ENCODE data around the gene MIX23.

The MIX23 gene

DNA sequence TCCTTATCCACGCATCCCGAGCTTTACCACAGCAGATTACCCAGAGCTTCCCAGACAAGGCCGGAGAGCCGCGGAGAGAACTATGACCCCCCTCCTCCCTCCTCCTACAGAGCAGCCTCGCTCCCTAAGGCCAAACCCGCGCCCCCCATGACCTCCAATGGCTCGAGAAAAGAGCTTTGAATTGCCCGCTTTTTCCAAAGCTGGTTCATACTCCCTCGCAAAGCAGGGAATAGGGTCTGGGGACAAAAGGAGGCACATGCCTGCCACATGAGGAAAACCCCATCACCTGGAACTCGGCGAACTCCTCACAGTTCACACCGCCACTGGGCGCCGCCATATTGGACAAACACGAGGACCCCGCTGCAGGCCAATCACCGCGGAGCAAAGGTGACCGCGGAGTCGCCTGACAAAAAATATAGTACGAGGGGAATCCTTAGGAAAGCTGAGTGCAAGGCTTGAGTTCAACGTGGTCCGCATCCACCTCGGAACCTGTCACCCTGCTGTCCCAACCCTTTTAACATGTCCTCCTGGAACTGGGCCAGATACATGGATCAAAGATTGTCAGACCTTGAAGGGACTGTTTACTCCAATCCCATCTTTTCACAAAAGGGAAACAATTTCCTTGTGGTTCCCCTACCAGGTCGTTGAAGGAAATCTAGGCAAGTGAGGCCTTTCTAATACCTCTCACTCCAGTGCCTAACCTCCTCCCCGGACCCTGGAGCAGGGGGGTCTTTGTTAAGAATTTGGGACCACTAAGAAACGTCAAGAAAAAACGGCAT, at the start of gene MIX23:
TSS of gene MIX23 (minus strand) at position 344 of the 779 bp plus-strand sequence. CDS start at position 337, 7 bp downstream.
- DNase-seq, result peak; percentile 86

DNA sequence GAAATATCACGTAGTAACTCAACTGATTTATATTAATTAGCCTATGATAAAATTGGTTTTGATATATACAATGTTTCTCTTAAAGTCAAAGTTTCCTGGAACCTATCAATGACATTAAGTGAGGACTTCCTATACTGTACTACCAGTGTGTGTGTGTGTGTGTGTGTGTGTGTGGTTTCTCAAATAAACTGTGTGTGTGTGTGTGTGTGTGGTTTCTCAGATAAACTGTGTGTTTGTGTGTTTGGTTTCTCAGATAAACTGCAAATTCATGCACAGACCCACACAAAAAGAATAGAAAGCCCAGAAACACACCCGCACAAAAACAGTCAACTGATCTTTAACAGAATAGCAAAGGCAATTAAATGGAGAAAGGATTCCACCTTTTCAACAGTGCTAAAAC, 47.3 kb upstream of the MIX23 start:
- no peak for DNase-seq

DNA sequence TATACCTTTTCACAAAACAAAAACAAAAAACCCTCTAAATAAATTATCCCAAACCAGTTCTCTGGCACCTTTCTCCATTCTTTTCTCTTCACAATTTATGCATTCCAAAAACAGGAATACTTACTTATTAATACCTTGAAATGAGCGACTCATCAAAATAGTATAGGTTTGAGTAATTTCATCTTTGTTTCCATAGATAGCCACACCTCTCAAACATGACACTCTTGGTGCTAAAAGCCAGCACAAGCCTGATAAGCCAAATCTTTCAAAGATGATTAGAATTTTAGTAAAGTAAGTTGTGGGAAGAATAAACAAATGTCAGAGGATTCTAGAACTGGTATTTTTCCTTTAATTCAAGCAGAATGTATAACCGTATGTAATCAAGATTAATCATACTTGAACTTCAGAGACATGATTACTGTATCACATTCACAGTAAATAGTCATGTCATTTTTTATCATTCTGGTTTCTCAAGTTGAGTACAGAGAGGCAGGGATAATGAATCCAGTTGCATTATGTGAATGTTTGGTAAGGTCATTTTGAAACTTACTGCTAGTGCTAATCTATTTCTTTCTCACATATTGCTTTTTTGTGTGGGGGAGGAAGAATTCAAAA, 44.9 kb upstream of the MIX23 start:
- DNase-seq, result no peak

DNA sequence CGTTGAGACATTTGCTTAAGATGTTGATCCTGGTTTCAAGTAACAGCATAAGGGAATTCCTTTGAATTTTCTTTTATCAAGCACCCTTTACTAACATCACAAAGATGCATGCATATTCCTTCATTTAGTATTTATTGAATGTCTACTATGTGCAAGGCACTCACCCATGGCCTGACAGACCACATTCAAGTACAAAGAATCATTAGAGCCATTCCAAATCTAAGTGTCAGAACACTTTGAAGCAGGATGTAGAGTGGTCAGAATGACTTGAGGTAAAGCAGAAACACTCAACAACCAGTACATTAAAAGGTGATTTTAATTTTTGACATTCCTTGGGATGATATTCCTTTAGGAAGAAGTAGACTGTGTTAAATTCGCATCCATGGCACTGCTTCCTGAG, 38.8 kb upstream of the MIX23 start:
- no peak for DNase-seq

DNA sequence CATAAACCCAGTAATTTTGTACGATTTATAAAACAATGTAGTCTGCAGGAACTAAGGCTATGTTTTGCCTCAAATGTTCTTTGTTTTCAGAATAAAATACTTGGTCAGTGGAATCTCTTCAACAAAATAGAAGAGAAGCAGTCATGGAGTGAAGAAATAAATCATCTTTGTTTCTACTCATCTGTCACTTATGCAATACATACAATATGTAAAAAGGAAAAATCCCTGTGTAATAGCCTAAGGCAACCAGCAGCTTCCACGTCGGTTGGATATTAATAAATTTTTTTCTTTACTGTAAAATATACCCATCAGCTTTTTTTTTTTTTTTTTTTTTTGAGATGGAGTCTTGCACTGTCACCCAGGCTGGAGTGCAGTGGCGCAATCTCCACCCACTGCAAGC, 38.1 kb upstream of the MIX23 start:
- no peak for DNase-seq

DNA sequence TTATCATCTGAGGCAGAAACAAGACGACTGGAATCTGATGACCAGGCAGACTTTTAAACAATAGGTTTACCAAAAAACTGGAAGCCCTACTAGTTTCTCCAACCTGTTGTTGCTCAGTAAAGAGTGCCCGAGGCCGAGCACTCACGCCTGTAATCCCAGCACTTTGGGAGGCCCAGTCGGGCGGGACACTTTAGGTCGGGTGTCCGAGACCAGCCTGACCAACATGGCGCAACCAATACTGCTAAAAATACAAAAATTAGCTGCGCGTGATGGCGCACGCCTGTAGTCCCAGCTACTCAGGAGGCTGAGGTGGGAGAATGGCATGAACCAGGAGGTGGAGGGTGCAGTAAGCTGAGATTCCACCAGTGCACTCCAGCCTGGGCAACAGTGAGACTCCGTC, 33.9 kb upstream of the MIX23 start:
- no peak for DNase-seq

DNA sequence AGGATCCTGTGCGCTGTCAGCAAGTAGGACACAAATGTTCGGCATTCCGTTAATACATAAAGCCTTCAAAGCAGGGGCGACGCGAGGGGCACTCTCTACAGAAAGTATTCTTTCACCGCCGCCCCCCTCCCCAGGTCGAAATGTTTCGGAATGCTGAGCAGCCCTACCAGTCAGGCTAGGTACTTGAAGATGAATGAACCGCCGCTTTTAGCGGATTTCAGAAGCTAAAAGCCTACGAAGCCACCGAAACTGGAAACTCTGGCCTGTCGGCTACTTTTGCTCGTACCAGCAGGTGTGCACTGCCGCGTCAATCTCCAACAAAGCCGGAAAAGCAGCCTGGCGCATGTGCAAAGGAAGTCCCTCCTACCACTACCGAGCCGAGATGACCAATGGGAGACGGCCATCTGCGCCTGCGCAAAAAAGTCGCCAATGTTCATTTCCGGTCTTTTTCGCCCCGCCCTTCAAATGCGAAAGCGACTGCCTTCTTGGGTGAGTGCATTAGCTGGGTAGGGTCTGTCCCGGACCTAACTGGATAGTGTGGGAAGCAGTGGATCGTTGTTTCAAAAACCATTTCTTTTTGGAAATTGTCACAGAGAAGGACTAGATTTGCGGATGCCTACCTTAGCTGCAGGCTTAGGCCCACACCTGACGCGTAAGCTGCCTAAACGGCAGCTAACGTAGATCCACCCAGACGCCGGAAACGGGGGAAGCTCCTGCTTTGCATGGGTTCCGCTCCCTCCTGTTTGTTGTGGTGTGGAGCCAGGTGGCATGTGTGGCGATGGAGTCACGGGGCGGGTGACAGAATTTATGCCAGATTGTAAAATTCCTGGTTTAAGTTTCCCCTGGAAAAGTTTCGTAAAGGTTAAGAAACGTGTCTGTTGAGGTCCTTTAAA, 33.0 kb upstream of the MIX23 start, which contains the start of gene WDR5B:
TSS of gene WDR5B (minus strand) at position 301 of the 893 bp plus-strand sequence. CDS start 534 bp downstream, outside the sequence.
- peak; percentile 97 for DNase-seq

DNA sequence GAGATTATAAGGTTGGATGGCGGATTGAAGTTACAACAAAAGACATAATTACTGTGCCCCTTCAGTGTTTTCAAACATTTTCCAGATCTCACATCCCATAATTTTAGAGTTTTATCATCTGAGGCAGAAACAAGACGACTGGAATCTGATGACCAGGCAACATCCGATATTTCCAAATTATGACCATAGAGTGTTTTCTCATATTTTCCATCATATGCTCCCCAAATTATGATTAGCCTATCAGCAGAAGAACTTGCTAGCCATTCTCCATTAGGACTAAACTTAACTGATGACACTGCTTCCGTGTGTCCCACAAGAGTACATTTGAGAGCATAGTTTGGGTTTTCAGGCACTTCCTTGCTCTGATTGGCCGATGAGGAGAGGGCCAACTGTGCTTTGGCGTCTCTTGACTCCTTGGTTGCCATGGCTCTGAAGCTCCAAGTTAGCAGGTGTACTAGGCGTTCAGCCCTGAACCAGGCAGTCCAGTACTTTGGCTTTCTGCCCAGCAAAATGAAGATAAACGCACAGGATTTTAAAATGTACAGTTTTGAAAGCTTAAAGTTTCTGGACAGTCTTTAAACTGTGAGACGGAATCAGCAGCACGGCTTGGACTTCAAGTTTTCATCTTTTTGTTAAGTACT, 32.2 kb upstream of the MIX23 start:
- DNase-seq, result peak; percentile 26

DNA sequence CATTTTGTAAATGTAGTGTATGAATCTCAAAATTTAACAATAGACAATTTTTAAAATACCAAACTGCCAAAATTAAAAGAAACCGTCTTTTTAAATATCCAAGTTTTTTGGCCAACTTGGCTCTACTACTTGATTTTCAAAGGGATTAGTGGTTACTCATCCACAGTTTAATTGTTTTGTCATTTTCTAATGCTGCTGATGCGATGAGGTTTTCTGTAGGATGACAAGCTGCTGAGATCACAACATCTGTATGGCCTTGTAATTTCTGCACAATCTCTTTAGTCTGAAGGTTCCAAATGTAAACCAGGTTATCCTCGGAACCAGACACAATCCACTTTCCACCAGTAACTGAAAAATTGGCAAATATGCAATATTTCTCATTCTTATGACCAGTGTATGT, 31.4 kb upstream of the MIX23 start:
- no peak for DNase-seq

DNA sequence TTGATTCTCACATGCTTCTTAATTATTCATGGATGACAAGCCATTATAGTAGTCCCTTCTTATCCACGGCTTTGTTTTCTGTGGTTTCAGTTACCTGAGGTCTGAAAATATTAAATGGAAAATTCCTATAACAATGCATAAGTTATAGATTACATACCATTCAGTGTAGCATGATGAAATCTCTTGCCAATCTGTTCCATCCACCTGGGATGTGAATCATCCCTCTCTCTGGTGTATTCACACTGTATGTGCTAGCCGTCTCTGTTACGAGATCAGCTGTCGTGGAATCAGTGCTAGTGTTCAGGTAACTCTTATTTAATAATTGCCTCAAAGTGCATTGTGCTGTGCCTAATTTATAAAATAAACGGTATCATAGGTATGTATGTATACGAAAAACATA, 27.6 kb upstream of the MIX23 start:
- no peak for DNase-seq

DNA sequence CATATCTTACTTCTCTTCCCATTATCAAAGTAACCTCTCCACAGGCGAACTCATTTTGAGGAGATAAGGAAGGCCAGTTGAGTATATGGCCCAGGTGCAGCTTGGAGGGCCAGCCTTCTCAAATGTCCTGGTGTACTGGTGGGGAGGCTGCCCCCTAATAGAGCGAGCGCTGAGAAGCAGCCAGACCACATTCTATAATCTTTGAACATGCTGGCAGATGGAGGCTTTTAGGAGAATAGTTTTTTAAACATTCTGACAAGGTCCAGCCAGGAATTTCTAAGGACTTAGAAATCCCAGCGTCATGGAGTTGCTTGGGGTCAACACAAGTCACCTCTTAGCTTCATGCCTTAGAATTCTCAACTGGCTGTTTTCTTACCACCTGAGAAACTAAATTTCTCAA, 27.1 kb upstream of the MIX23 start:
- no peak for DNase-seq

DNA sequence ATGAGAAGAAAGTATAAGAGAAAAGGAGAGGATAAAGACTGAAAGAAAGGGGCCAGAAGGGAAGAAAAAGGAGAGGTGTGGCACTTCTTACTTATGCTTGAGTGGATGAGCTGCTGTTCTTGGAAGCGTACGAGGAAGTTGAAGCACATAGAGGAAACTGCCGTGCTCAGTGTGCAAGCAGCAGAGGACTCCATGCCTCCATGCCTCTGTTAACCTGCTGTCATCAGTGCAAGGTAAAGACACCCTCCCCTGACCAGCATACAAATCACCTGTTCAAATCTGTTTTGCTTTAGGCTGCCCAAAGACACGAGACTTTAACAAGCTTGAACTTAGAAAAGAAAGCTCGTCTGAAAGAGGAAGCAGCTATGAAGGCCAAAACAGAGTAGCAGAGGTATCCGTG, 26.4 kb upstream of the MIX23 start:
- no peak for DNase-seq

DNA sequence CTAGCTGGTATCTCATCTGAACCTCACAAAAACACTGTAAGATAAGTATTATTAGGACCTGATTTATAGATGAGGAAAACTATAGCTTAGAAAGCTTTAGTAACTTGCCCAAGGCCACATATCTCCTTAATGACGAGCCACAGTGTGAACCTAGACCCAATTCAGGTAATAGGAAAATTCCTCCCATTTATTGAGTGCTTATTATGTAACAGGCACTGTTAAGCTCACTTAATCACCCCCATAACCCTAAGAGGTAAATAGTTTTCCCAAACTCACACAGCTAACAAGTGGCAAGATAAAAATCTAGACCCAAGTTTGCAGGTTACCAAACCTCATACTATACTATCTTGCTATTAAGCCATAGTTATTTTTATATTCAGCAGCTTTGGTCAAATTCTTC, 24.9 kb upstream of the MIX23 start:
- no peak for DNase-seq

DNA sequence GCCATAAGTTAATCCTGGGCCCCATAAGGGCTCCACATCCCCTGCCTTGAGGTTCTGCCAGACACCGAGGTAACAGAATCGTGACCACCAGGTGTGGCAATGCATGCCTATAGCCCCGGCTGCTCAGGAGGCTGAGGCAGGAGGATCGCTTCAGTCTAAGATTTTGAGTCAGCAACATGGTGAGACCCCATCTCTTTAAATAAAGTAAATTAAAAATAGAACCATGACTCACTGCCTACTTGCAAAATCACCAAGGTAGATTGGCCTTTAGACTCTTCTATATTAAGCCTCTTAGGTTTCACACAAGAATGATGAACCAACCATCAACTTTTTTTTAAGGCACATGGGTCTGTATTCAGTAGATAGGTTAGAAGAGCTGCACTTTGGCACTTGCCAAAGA, 23.2 kb upstream of the MIX23 start:
- DNase-seq, result no peak

DNA sequence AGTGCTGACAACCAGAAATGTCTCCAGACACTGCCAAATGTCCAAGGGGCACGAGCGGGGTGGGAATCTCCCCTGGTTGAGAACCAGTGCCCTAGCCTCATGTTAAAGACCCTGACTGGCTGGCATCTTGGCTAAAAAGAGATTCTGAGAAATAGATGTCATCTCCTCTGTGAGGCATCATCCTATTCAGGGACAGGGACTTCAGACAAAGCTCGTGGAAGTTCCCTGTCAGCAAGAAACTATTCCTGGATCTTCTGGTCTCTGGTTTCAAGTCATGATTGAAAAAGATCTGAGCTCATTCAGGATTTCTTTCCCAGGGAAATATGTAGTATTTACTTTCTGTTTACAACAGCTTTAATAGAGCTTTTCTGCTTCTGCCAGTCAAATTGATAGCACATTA, 22.0 kb upstream of the MIX23 start:
- DNase-seq, result no peak

DNA sequence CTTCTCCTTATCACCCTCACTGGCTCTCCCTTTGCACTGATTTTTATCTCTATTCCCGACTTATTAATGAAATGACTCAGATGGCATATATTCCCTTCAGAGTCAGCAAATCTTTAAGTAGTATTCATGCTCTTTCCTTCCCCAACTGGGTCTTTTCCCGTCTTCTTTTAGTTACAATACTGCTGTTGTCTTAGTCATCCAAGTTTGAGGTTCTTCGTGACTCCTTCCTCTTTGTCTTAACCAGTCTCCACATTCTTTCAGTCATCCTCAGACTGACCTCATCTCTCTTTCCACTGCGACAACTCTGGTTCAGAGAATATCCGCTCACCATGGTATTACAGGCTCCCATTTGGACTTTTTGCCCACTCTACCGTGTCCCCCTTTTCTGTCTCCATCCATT, 20.5 kb upstream of the MIX23 start:
- peak; percentile 55 for DNase-seq

DNA sequence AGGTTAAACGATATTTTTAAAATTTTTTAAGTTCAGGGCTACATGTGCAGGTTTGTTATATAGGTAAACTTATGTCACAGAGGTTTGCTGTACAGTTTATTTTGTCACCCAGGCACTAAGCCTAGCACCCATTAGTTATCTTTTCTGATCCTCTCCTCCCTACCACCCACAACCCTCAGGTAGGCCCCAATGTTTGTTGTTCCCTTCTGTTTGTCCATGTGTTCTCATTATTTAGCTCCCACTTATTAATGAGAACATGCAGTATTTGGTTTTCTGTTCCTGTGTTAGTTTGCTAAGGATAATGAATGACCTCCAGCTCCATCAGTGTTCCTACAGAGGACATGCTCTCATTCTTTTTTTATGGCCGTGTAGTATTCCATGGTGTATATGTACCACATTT, 15.9 kb upstream of the MIX23 start:
- DNase-seq, result no peak

DNA sequence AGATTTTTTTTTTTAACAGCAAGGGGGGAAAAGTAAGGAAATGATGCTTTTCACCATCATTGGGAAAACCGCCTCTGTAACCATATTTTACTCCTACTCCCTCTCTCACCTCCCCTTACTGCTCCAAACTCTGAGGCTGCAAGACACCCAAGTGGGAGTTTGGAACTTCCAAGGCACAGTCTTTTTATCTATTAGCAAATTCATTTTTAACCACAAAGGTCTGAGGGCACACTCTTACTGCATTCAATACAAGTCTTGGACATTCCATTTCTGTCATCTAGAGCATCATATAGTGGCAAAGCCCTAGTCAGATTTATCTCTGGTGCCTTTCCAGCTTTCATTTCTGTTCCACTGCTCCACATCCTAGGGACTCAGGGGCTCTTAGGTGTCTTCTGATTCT, 14.2 kb upstream of the MIX23 start:
- DNase-seq, result no peak

DNA sequence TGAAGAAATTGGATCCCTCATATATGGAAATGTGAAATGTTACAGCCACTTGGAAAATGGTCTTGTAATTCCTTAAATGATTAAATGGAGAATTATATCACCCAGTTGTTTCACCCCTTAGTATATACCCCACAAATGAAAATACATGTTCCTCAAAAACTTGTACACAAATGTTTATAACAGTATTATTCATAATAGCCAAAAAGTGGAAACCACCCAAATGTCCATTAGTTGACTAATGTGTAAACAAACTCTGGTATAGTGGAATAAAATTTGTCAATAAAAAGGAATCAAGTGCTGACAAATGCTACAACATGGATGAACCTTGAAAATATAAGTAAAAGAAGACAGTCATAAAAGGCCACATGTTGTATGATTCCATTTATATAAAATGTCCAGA, 13.5 kb upstream of the MIX23 start:
- no peak for DNase-seq

DNA sequence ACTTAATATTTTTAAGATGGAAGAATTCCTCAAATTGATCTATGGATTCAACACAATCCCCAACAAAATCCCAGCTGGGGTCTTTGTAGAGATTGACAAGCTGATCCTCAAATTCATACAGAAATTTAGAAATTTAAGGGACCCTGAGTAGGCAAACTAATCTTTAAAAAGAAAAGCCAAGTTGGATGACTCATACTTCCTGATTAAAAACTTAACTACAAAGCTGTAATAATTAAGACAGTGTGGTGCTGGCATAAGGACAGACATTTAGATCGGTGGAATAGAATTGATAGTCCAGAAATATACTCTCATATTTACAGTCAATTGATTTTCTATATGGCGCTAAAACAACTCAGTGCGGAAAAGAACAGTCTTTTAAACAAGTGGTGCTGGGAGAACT, 12.6 kb upstream of the MIX23 start:
- DNase-seq, result no peak

DNA sequence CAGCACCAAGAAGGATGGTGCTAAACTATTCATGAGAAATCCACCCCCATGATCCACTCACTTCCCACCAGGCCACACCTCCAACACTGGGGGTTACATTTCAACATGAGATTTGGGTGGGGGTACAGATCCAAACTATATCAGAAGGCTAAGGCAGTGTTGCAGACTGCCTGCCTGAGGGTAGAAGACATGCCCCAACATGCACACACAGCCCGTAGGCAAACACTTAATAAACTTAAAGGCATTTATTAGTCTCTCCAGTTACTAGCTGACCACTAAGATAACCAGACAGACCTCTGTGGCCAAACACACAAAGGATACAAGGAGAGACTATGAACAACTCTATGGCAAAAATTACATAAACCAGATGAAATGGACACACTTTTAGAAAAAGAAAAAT, 11.1 kb upstream of the MIX23 start:
- DNase-seq, result no peak

DNA sequence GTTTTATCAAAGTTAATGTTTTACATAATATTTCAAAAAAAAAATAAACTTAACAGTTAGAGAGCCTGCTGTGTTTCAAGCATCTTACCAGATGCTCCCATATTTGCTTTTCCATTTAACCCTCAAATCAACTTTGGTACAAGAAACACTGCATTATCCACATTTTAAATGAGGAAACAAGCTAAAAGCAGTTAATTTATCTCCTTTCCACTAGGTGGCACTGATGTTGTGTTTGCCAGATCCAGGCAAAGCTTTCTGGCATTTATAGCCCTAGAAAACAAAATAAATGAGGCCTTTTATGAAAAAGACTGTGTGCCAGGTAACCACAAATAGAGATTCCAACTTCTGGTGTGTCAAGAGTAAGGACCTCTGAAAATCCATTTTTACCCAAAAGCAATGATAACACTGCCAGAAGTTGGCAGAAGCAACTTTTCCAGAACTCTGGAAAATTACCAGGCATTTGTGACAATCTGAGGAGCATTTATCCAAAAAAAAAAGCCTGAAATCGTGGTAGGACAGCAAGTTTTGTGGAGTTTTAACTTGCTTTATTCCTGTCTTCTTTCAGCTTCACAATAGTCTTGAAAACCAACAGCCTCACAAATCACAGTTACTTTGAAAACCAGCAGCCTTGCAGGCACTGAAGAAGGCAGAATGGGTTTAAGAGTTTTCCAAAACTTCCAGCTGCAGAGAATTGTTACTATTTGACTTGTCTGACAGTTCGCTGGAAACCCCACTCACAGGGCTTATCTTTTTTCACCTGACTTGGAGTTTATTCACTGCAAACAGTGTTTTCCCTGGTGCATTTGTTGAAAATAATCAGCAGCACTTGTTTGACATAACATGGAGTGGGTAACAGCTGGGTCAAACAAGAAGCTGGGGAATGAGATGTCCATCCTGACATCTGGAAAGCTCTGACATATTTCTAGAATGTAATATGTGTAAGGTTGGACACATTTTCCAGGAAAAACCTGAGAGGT, 10.1 kb upstream of the MIX23 start:
- peak; percentile 47 for DNase-seq
